ENCODE results near the gene CAPN12. TPM values are rescaled to one million over a fixed set of nuclear protein-coding genes. Genes with fewer than 3 reads are reported as not detected.

Gene CAPN12
- total and polyA plus RNA-seq, 2 of the 4 experiments (the other 2 are of a cell fraction), result 0.18 to 0.97 TPM

DNA sequence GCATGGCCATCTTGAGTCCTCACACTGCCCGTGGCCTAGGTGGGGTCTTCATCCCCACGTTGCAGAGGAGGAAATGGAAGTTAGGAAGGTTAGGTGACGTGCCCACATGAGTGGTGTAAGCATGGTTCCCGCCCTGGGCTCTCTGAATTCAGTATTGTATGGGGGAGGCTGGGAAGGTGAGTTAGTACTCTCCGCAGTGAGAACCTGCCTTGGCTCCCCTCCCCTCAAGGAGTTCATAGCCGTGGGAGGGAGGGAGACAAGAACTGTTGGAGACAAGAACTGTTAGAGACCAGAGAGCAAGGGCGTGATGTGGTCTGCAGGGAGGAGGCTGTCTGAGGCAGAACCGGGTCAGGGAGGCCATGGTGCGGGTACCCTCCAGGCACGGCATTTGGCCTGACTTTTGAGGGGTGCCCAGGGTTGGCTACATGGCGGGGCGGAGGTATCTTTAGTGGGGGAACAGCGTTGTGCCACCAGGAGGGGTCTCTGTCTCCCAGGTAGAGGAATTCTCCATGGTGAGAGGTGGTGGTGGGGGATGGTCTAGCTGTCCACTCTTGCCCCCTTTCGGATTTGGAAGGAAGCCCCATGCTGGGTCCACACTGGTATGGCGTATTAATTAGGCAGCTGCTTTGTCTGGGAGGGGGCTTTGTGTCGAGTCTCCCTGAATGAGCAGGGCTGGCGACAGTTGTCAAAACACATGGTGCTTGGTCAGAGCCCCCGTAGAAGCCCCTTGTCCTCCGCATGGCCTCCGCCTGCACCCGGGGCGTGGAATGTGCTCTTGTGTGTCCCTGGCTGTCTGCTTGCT lies 45.8 kb downstream of the CAPN12 start:
- peaks cover 0 to 95% of the 10 kb centered on the region in 2 experiments; a peak in 3 of 4 replicates for H3K79me1 ChIP-seq (ENCODE audit: low read depth in 1 of 2, low read length in 2 of 2)
- no peak overlapping the region; the same call in 1 of the 2 replicates for H3K14ac ChIP-seq (replicated peaks; ENCODE audit: low read depth, low read length)
- 0 out of 2 replicates have a peak overlapping the region, but pooled peaks have one; percentile 4 for H3K4ac ChIP-seq (ENCODE audit: low read depth, low read length)
- in situ Hi-C loops (cut with MboI; ENCODE audit: low sequenced_read_pairs) (no loop called here), dilution Hi-C loops (cut with HindIII; ENCODE audit: low sequenced_read_pairs, unreplicated experiment) (no loop called here), intact Hi-C loops (cut with micrococcal nuclease) (no loop called here)
- H3K36me3 ChIP-seq (ENCODE audit: control insufficient read depth, insufficient read depth, low read length), result peaks cover 46% of the 10 kb centered on the region
- no peaks in the 10 kb centered on the region for H3K9me3 ChIP-seq (ENCODE audit: control insufficient read depth, insufficient read depth, low read length)
- H4K91ac ChIP-seq (ENCODE audit: insufficient read depth, low read depth, low read length), result peak overlapping the region; percentile 29; the same call in 1 of the 2 replicates
- peaks cover 19% of the 10 kb centered on the region for H3K4me1 ChIP-seq (ENCODE audit: control insufficient read depth, insufficient read depth, low read length)
- DNase-seq (no peak), ATAC-seq (ENCODE audit: low read depth) (no peak)
- H2AK5ac ChIP-seq (ENCODE audit: low read depth, low read length), result 0 out of 2 replicates have a peak overlapping the region, but pooled peaks have one; percentile 56
- 79% methylated on average over 5 of the region's 22 CpGs; no CpG with 5 or more reads in 1 of the 2 experiments for WGBS, 2 experiments (ENCODE audit: extremely low coverage in 2 of 2, insufficient read length in 1 of 2)
- no peaks in the 10 kb centered on the region for H3K27me3 ChIP-seq (ENCODE audit: control insufficient read depth, insufficient read depth, low read length)
- H3K23ac ChIP-seq (ENCODE audit: low read depth, low read length), result no peak overlapping the region
- peaks cover 36% of the 10 kb centered on the region for H3K9me1 ChIP-seq (ENCODE audit: insufficient read depth, low read length)
- H4K20me1 ChIP-seq (ENCODE audit: insufficient read depth, low read length), result peaks cover 87% of the 10 kb centered on the region
- peak overlapping the region; percentile 33 for H2AK9ac ChIP-seq (replicated peaks; ENCODE audit: low read depth, low read length, poor library complexity)
- POLR2A ChIA-PET (ENCODE audit: unreplicated experiment), result no interaction called here
- no peak overlapping the region for H3K4me2 ChIP-seq (ENCODE audit: low read depth, low read length)
- peak overlapping the region; percentile 0 for H2AFZ ChIP-seq (replicated peaks; ENCODE audit: low read length, poor library complexity)
- no peak overlapping the region for H2BK15ac ChIP-seq (ENCODE audit: low read depth, low read length)
- CTCF ChIA-PET, result no interaction called here
- no peak overlapping the region for H2BK120ac ChIP-seq (ENCODE audit: low read depth, low read length)
- TF ChIP-seq RFX5 (IDR thresholded peaks at IDR 0.05; ENCODE audit: low read depth, low read length) (no peak), NFE2L2 (IDR thresholded peaks at IDR 0.05; ENCODE audit: low read depth, low read length) (no peak), FOS (IDR thresholded peaks at IDR 0.05; ENCODE audit: low read depth, low read length) (no peak), RAD21 (IDR thresholded peaks at IDR 0.05; ENCODE audit: low read length) (no peak), MAFK (IDR thresholded peaks at IDR 0.05; ENCODE audit: low read depth, low read length) (no peak), BHLHE40 (IDR thresholded peaks at IDR 0.05; ENCODE audit: low read depth, low read length) (no peak), MXI1 (IDR thresholded peaks at IDR 0.05; ENCODE audit: borderline replicate concordance, low read depth, low read length) (no peak)
- TF ChIP-seq, protein P1, sequence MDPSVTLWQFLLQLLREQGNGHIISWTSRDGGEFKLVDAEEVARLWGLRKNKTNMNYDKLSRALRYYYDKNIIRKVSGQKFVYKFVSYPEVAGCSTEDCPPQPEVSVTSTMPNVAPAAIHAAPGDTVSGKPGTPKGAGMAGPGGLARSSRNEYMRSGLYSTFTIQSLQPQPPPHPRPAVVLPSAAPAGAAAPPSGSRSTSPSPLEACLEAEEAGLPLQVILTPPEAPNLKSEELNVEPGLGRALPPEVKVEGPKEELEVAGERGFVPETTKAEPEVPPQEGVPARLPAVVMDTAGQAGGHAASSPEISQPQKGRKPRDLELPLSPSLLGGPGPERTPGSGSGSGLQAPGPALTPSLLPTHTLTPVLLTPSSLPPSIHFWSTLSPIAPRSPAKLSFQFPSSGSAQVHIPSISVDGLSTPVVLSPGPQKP (IDR thresholded peaks at IDR 0.05; ENCODE audit: borderline replicate concordance, low read depth, low read length), result no peak
- no peak overlapping the region for H4K5ac ChIP-seq (ENCODE audit: low read depth, low read length)
- peak overlapping the region in 1 of 2 experiments; percentile 10; a peak in 1 of 4 replicates for H4K8ac ChIP-seq (ENCODE audit: low read depth in 2 of 2, low read length in 2 of 2)
- no peak overlapping the region for H3K56ac ChIP-seq (ENCODE audit: extremely low read depth, insufficient read depth, low read length)
- no peak overlapping the region for H2BK20ac ChIP-seq (ENCODE audit: low read depth, low read length)
- H3K4me3 ChIP-seq (ENCODE audit: insufficient read depth, low read depth, low read length), result no peak overlapping the region
- no TSS peak for BruUV-seq (replicated peaks)
- H2BK5ac ChIP-seq (ENCODE audit: low read depth, low read length, poor library complexity, severe bottlenecking), result peak overlapping the region; percentile 27
- H3K27ac ChIP-seq (ENCODE audit: insufficient read depth, low read length), result peak overlapping the region; percentile 4; the same call in 1 of the 2 replicates
- no peak overlapping the region for H3K9ac ChIP-seq (ENCODE audit: low read depth, low read length)
- no peak overlapping the region for H3K18ac ChIP-seq (ENCODE audit: low read depth, low read length)

All from IMR-90 (cell line).